Cardiac muscle cell (in vitro differentiated cells and primary cell): Measurements from ENCODE around the gene LIN52. TPM values are rescaled to one million over a fixed set of nuclear protein-coding genes. Genes with fewer than 3 reads are reported as not detected.

Source experiments
- DNase-seq, 2 donors: peaks; one replicate each; pipeline versions ENCODE4 v3.0.0 to v3.0.0-alpha.2; 2010 to 2017; ENCODE audit warnings: low read depth in 1 of 2, low spot score in 1 of 2
- H3K27ac ChIP-seq: fragments of 200-600 bp; sonication (generic); 2 replicates; pipeline ENCODE4 v1.5.1; 2016
- H3K27me3 ChIP-seq: fragments of 200-600 bp; sonication (generic); 2 replicates; pipeline ENCODE4 v1.6.0; 2016; ENCODE audit warnings: control low read depth
- H3K36me3 ChIP-seq: fragments of 200-600 bp; sonication (generic); 2 replicates; pipeline ENCODE4 v1.5.1; 2016; ENCODE audit warnings: control low read depth
- H3K4me1 ChIP-seq: fragments of 200-600 bp; sonication (generic); 2 replicates; pipeline ENCODE4 v1.8.1; 2017; ENCODE audit warnings: low read depth, mild to moderate bottlenecking, mixed run types
- H3K4me3 ChIP-seq: fragments of 200-600 bp; sonication (generic); 2 replicates; pipeline ENCODE4 v1.5.1; 2016; ENCODE audit warnings: mild to moderate bottlenecking
- H3K9me3 ChIP-seq: fragments of 200-600 bp; sonication (generic); 2 replicates; pipeline ENCODE4 v1.5.1; 2017; ENCODE audit warnings: low read depth, mild to moderate bottlenecking, control low read depth
- CTCF ChIP-seq: IDR thresholded peaks from 2 replicates; pipeline ENCODE4 v1.5.1; 2012; ENCODE audit warnings: low read depth, mild to moderate bottlenecking, low read length
- polyA plus RNA-seq: library from polyadenylated mRNA; unstranded; fragments of >200 nt; fragmentation: Nextera tagmentation; extraction: Ambion mirVana; gene quantifications from 2 replicates; pipeline ENCODE4 v1.2.1, GENCODE V29; 2016
- total RNA-seq: library from RNA; depleted of rRNA; stranded (reverse); fragments of >200 nt; gene quantifications from 2 replicates; pipeline ENCODE4 v1.2.3, GENCODE V29; 2016

The LIN52 gene
- total and polyA plus RNA-seq, 2 experiments from 2014 or later = 8.1 to 12.6 TPM

- no peaks in the 10 kb centered on the region for H3K27me3 ChIP-seq
- peaks cover 31% of the 10 kb centered on the region for H3K4me1 ChIP-seq
Observed at GRCh38 chr14:74142523-74142922, 57.8 kb downstream of the LIN52 start.

GRCh38 chr14:74144789-74145188 is 60.0 kb downstream of the LIN52 start:
- peaks cover 37% of the 10 kb centered on the region for H3K4me1 ChIP-seq
- TF ChIP-seq CTCF = no peak
- no peaks in the 10 kb centered on the region for H3K9me3 ChIP-seq
- H3K27ac ChIP-seq = no peak overlapping the region
- no peak for DNase-seq
- H3K27me3 ChIP-seq = no peaks in the 10 kb centered on the region
- no peak overlapping the region for H3K4me3 ChIP-seq
- no peaks in the 10 kb centered on the region for H3K36me3 ChIP-seq

More at GRCh38 chr14:74142523-74142922, 57.8 kb downstream of the LIN52 start:
- no peaks in the 10 kb centered on the region for H3K9me3 ChIP-seq
- H3K27ac ChIP-seq = no peak overlapping the region
- DNase-seq = no peak
- H3K4me3 ChIP-seq = no peak overlapping the region
- no peaks in the 10 kb centered on the region for H3K36me3 ChIP-seq
- TF ChIP-seq CTCF = no peak

GRCh38 chr14:74147571-74147970 is 62.8 kb downstream of the LIN52 start:
- Histone ChIP-seq H3K36me3 (no peaks in the 10 kb centered on the region), H3K4me3 (no peak overlapping the region), H3K27me3 (no peaks in the 10 kb centered on the region), H3K9me3 (no peaks in the 10 kb centered on the region), H3K27ac (no peak overlapping the region), H3K4me1 (peaks cover 15% of the 10 kb centered on the region)
- DNase-seq = no peak
- TF ChIP-seq CTCF = no peak

- Histone ChIP-seq H3K36me3 (no peaks in the 10 kb centered on the region), H3K27me3 (no peaks in the 10 kb centered on the region), H3K4me3 (no peak overlapping the region), H3K27ac (no peak overlapping the region), H3K9me3 (no peaks in the 10 kb centered on the region), H3K4me1 (peaks cover 15% of the 10 kb centered on the region)
- DNase-seq = no peak
- no peak for TF ChIP-seq CTCF
Observed at GRCh38 chr14:74148705-74149104, 63.9 kb downstream of the LIN52 start.

GRCh38 chr14:74155287-74155686 is 70.5 kb downstream of the LIN52 start:
- Histone ChIP-seq H3K4me3 (no peak overlapping the region), H3K9me3 (no peaks in the 10 kb centered on the region), H3K27ac (no peak overlapping the region), H3K27me3 (no peaks in the 10 kb centered on the region), H3K4me1 (peaks cover 3% of the 10 kb centered on the region), H3K36me3 (no peaks in the 10 kb centered on the region)
- DNase-seq = no peak
- TF ChIP-seq CTCF = no peak

GRCh38 chr14:74155749-74156148 is 71.0 kb downstream of the LIN52 start:
- H3K27me3 ChIP-seq = no peaks in the 10 kb centered on the region
- no peak overlapping the region for H3K27ac ChIP-seq
- no peaks in the 10 kb centered on the region for H3K36me3 ChIP-seq
- H3K4me3 ChIP-seq = no peak overlapping the region
- no peak for TF ChIP-seq CTCF
- H3K4me1 ChIP-seq = peaks cover 3% of the 10 kb centered on the region
- DNase-seq = no peak
- H3K9me3 ChIP-seq = no peaks in the 10 kb centered on the region
